ENCODE measurements around the gene ZNF26.

ZNF26 gene

DNA sequence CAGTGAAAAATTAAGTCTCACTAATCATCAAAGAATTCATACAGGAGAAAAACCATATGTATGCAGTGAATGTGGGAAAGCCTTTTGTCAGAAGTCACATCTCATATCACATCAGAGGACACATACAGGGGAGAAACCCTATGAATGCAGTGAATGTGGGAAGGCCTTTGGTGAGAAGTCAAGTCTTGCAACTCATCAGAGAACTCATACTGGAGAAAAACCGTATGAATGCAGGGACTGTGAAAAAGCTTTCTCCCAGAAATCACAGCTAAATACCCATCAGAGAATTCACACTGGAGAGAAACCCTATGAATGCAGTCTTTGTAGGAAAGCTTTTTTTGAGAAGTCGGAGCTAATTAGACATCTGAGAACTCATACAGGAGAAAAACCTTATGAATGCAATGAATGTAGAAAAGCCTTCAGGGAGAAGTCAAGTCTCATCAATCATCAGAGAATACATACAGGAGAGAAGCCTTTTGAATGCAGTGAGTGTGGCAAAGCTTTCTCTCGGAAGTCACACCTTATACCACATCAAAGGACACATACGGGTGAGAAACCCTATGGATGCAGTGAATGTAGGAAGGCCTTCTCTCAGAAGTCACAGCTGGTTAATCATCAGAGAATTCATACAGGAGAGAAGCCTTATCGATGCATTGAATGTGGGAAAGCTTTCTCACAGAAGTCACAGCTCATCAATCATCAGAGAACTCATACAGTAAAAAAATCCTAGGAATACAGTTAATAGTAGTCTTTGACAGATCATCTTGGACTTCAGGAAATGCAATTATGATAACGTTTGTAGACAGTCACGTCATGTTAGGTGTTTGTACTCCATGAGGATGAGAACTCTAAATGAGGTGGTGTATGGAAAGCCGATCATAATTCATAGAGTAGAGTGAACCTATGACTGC is 72.3 kb downstream of the ZNF26 start:
- TF ChIP-seq EZH2 (IDR thresholded peaks at IDR 0.05; ENCODE audit: borderline replicate concordance, low read depth, low read length, severe bottlenecking), result no peak
- TF ChIP-seq, protein P1, sequence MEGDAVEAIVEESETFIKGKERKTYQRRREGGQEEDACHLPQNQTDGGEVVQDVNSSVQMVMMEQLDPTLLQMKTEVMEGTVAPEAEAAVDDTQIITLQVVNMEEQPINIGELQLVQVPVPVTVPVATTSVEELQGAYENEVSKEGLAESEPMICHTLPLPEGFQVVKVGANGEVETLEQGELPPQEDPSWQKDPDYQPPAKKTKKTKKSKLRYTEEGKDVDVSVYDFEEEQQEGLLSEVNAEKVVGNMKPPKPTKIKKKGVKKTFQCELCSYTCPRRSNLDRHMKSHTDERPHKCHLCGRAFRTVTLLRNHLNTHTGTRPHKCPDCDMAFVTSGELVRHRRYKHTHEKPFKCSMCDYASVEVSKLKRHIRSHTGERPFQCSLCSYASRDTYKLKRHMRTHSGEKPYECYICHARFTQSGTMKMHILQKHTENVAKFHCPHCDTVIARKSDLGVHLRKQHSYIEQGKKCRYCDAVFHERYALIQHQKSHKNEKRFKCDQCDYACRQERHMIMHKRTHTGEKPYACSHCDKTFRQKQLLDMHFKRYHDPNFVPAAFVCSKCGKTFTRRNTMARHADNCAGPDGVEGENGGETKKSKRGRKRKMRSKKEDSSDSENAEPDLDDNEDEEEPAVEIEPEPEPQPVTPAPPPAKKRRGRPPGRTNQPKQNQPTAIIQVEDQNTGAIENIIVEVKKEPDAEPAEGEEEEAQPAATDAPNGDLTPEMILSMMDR (IDR thresholded peaks at IDR 0.05; ENCODE audit: borderline replicate concordance, extremely low read depth, low read length, poor library complexity, severe bottlenecking), result no peak
- Histone ChIP-seq H3K9ac (ENCODE audit: low read depth, low read length) (no peak overlapping the region), H4K20me1 (ENCODE audit: insufficient read depth, low read length) (no peaks in the 10 kb centered on the region), H3K9me3 (ENCODE audit: insufficient read depth, low read length, severe bottlenecking) (peaks cover 93% of the 10 kb centered on the region), H2AFZ (ENCODE audit: low read depth, low read length) (no peak overlapping the region), H3K27me3 (ENCODE audit: insufficient read depth, low read length, poor library complexity) (no peaks in the 10 kb centered on the region), H3K4me2 (ENCODE audit: insufficient read depth, low read length) (no peak overlapping the region), H3K4me1 (ENCODE audit: insufficient read depth, low read length) (no peaks in the 10 kb centered on the region), H3K4me3 (ENCODE audit: low read depth in 1 of 2, low read length in 2 of 2) (no peak overlapping the region), H3K27ac (ENCODE audit: low read length) (no peak overlapping the region), H3K36me3 (ENCODE audit: insufficient read depth, low read length) (peaks cover 41% of the 10 kb centered on the region), H3K79me2 (ENCODE audit: insufficient read depth, low read length) (no peaks in the 10 kb centered on the region)
- peak; percentile 14; the same call in 1 of the 3 replicates for ATAC-seq (ENCODE audit: insufficient read depth, low read depth)
- no peak for DNase-seq

DNA sequence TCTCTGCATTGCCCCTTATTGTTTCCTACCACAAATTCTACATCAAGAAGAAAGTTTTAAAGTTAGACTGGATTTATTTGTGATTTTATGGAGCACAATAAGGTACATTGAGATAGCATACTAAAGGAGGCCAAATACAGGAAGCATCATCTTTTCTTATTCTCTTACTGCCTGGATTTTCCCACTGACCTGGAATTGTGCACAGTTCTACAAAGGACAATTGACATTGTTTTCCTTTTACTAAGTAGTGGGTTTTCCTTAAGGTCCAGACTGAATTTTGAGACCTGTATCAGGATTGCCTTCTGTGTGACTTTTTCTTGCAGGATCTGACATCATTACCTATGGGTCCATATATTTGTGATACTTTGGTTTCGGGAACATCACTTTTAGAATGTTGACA is 75.8 kb downstream of the ZNF26 start:
- no peak overlapping the region for H3K9ac ChIP-seq (ENCODE audit: low read depth, low read length)
- H3K4me1 ChIP-seq (ENCODE audit: insufficient read depth, low read length), result no peaks in the 10 kb centered on the region
- no peak overlapping the region for H3K27ac ChIP-seq (ENCODE audit: low read length)
- peaks cover 11% of the 10 kb centered on the region; the same call in 1 of the 2 replicates for H3K36me3 ChIP-seq (ENCODE audit: insufficient read depth, low read length)
- no peak overlapping the region for H3K4me2 ChIP-seq (ENCODE audit: insufficient read depth, low read length)
- no peaks in the 10 kb centered on the region for H3K79me2 ChIP-seq (ENCODE audit: insufficient read depth, low read length)
- H4K20me1 ChIP-seq (ENCODE audit: insufficient read depth, low read length), result no peaks in the 10 kb centered on the region
- H3K4me3 ChIP-seq (ENCODE audit: low read depth in 1 of 2, low read length in 2 of 2), result no peak overlapping the region
- H3K9me3 ChIP-seq (ENCODE audit: insufficient read depth, low read length, severe bottlenecking), result peaks cover 97% of the 10 kb centered on the region
- DNase-seq, result no peak
- H2AFZ ChIP-seq (ENCODE audit: low read depth, low read length), result no peak overlapping the region
- TF ChIP-seq, protein P1 (IDR thresholded peaks at IDR 0.05; ENCODE audit: borderline replicate concordance, extremely low read depth, low read length, poor library complexity, severe bottlenecking), result no peak
- no peak for TF ChIP-seq EZH2 (IDR thresholded peaks at IDR 0.05; ENCODE audit: borderline replicate concordance, low read depth, low read length, severe bottlenecking)
- no peaks in the 10 kb centered on the region for H3K27me3 ChIP-seq (ENCODE audit: insufficient read depth, low read length, poor library complexity)
- no peak for ATAC-seq (ENCODE audit: insufficient read depth, low read depth)

DNA sequence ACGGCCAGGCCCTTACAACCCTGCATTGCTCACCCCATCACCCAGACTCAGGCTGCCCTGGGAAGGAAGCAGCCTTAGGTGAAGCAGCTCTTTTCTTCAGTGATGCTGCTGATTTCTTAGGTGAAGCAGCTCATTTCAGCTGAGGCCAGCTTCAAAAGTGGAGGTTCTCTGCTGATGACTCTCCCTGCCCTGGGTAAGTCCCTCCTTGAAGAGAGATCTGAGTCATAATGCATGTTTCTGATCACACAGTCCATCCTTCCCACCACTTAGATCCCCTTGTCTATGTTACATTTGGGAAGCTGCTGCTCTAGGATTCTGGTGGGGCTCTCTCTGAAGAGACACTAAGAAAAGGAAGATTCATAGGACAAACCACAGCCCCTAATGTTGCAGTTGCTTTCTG is 77.4 kb downstream of the ZNF26 start:
- DNase-seq (no peak), ATAC-seq (ENCODE audit: insufficient read depth, low read depth) (no peak)
- H3K27me3 ChIP-seq (ENCODE audit: insufficient read depth, low read length, poor library complexity), result no peaks in the 10 kb centered on the region
- H3K4me1 ChIP-seq (ENCODE audit: insufficient read depth, low read length), result no peaks in the 10 kb centered on the region
- H4K20me1 ChIP-seq (ENCODE audit: insufficient read depth, low read length), result no peaks in the 10 kb centered on the region
- TF ChIP-seq, protein P1 (IDR thresholded peaks at IDR 0.05; ENCODE audit: borderline replicate concordance, extremely low read depth, low read length, poor library complexity, severe bottlenecking), result no peak
- no peak for TF ChIP-seq EZH2 (IDR thresholded peaks at IDR 0.05; ENCODE audit: borderline replicate concordance, low read depth, low read length, severe bottlenecking)
- no peaks in the 10 kb centered on the region for H3K79me2 ChIP-seq (ENCODE audit: insufficient read depth, low read length)
- H3K9ac ChIP-seq (ENCODE audit: low read depth, low read length), result no peak overlapping the region
- H3K36me3 ChIP-seq (ENCODE audit: insufficient read depth, low read length), result no peaks in the 10 kb centered on the region; the same call in 1 of the 2 replicates
- H3K9me3 ChIP-seq (ENCODE audit: insufficient read depth, low read length, severe bottlenecking), result peaks cover 93% of the 10 kb centered on the region
- H3K27ac ChIP-seq (ENCODE audit: low read length), result no peak overlapping the region
- H3K4me3 ChIP-seq (ENCODE audit: low read depth in 1 of 2, low read length in 2 of 2), result no peak overlapping the region
- no peak overlapping the region for H2AFZ ChIP-seq (ENCODE audit: low read depth, low read length)
- no peak overlapping the region for H3K4me2 ChIP-seq (ENCODE audit: insufficient read depth, low read length)
